GM21367 (cell line): ENCODE results near the gene SBK3.
"Not testable (repeated sequence)": the region's sequence is repeated elsewhere in the genome, so short reads cannot be mapped to it uniquely, and the experiment has no call there.

Experiments
- ATAC-seq: cut with Tn5 transposase; IDR thresholded peaks from one replicate; pipeline ENCODE4 v1.9.1; 2021; ENCODE audit not compliant: unreplicated experiment

SBK3 gene

DNA sequence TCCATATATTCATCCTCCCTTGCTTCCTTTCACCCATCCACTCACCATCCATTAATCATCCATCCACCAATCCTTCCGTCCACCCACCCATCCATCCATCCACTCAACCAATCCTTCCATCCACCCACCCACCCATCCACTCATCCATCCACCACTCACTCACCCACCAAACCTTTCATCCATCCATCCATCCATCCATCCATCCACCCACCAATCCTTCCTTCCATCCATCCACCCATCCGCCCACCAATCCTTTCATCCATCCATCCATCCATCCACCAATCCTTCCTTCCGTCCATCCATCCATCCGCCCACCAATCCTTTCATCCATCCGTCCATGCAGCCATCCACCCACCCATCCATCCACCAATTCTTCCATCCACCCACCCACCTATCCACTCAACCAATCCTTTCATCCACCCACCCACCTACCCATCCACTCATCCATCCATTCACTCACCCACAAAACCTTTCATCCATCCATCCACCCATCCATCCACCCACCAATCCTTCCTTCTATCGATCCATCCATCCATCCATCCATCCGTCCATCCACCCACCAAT is 3.0 kb downstream of the SBK3 start:
- ATAC-seq: no peak

DNA sequence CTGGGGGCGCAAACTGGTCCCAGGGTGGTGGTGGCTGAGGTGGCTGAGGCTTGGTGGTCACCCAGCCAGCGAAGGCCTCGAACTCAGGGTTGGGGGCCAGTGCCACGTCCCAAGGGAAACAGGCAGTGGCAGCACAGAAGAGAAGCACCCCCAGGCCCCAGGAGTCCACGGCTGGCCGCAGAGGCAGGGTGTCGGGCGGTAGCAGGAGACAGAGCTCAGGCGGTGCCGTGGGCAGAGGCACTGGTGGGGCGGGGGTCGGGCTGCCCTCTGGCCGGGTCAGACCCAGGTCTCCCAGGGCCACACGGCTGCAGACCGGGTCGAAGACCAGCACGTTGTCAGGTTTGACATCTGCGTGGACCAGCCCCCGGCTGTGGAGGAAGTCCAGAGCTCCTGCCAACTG is 4.3 kb downstream of the SBK3 start:
- ATAC-seq: no peak

DNA sequence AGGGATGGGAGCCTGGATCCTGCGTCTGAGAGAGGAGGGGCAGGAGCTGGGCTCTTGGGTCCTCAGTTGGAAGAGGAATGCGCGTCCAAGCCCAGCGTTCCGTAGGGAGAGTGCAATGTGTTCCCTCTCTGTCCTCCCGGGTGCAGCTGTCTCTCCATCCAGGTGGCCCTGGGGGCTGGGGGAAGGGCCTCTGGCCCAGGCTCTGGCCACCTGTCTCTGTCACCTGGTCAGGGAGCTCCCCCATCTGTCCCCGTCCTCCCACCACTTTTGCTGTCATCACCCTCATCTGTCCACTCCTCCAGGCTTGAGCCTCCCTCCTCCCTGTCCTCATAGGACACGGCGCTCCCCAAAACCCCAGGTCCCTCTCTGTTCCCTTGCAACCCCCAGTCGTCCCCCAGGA is 4.7 kb downstream of the SBK3 start:
- no peak for ATAC-seq

DNA sequence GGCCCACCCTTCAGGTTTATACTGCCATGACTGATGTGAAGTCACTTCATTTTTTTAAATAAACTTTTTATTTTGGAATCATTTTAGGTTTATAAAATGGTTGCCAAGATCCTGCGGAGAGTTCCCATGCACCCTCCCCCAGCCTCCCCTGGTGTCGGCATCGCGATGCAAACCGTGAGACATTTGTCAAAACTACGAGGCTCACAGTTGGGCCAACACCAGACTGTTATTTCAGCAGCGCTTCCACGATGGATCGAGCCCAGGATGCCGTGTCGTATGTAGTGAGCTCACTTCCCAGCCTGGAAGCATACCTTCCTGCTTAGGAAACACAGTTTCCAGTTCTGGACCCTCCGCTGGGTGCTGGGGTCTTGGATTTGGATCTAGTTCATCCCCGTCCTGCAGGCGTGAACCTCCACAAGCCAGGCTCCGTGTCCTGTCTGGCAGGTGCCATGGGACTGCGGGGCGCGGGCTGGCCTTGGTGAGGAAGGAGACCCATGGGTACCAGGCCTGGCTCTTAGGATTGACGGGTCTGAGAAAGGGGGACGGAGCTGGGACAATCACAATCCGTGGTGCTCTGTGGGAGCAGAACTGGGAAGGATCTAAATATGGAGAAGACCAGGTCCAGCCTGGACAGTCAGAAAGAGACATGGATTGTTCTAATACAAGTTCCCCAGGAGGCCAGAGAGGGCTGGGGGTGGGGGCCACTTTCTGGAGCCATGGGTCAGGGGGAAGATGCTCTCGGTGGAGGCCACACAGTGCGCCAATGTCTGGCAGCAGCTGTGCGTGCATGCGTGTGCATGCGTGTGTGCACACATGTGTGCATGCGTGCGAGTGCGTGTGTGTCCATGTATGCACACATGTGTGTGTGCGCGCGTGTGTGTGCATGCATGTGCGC is 6.0 kb downstream of the SBK3 start:
- no peak for ATAC-seq

DNA sequence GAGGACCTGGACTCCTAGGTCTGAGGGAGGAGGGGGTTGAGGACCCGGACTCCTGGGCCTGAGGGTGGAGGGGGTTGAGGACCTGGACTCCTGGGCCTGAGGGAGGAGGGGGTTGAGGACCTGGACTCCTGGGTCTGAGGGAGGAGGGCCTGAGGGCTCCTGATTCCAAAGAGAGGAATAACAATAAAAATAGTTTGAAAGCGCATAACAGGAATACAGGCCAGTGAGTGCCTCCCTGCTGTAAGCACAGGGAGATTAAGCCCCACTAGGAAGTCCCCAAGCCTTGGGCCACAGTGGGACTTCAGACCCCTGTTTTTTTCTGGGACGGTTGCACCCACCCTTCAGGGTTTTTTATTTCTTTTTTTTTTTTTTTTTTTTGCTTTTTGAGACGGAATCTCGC is 7.2 kb downstream of the SBK3 start:
- ATAC-seq: no peak

DNA sequence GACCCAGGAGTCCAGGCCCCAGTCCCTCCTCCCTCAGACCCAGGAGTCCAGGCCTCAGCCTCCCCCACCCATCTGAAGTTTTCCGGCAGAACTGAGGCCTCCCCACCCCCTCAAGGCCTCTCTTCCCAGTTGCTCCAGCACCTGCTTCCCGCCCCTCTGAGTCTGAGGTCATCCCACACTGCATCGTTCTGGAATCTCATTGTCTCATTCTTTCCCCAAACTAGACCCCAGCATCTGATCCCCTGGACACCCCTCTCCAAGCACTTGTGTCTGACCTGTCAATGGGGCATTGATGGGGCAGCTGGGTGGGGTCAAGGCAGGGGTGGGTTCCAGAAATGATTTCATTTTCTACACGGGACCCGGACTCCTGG is 7.6 kb downstream of the SBK3 start:
- ATAC-seq: no peak

DNA sequence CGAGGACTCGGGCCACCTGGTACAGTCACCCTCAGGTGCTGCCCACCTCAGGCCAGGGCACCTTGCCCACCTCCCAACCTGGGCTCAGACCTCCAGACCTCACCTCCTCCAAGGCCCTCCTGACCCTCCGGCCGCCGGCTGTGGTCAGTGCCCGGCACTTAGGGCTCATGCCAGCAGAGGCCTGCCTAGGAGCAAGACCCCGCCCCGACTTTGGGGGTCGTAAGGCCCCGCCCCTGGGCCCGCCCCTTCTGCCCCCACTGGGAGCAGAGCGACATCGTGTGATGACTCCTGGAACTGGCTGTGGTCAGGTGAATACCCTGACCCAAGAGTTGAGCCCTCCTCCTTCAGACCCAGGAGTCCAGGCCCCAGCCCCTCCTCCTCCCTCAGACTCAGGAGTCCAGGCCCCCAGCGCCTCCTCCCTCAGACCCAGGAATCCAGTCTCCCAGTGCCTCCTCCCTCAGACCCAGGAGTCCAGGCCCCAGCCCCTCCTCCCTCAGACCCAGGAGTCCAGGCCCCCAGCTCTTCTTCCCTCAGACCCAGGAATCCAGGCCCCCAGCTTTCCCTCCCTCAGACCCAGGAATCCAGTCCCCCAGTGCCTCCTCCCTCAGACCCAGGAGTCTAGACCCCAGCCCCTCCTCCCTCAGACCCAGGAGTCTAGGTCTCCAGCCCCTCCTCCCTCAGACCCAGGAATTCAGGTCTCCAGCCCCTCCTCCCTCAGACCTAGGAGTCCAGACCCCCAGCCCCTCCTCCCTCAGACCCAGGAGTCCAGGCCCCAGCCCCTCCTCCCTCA is 8.2 kb downstream of the SBK3 start, which contains the start of gene SBK2:
TSS of gene SBK2 (minus strand) at position 183 of the 790 bp plus-strand sequence. CDS start 839 bp downstream, outside the sequence.
- ATAC-seq: no peak

DNA sequence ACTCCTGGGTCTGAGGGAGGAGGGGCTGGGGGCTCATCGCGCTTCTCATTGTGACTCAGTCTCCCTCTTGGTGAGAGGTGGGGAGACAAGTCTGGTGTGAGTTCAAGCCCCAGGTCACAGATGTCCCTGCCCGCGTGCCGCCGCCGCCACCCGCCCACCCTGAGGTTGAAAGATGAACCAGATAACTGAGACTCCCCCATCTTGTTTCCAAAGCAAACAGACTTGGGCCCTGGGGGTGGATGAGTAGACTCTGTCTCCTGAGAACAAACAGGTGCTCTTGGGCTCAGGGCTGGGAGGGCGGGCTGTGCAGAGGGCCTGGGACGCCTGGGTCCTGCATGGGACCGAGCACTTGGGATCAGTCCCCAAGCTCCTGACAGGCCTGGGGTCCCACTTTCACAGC is 9.0 kb downstream of the SBK3 start:
- ATAC-seq: no peak

DNA sequence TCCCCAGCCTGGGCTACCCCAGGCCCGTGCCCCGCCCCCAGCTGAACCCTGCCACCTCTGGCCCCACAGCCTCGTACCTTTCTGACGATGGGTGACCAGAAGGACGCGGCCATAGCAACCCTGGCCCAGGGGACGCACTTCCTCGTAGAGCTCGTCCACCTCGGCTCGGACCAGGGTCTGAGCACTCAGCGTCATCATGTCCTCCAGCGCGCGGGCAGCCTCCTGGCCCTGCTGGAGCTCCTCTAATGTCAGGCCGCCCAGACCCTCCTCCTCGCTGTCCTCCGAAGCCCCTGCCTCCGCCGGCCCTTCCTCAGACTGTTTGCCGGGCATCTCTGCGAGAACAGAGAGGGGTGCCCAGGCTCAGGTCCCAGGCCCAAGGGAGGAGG is 9.4 kb downstream of the SBK3 start:
- no peak for ATAC-seq

DNA sequence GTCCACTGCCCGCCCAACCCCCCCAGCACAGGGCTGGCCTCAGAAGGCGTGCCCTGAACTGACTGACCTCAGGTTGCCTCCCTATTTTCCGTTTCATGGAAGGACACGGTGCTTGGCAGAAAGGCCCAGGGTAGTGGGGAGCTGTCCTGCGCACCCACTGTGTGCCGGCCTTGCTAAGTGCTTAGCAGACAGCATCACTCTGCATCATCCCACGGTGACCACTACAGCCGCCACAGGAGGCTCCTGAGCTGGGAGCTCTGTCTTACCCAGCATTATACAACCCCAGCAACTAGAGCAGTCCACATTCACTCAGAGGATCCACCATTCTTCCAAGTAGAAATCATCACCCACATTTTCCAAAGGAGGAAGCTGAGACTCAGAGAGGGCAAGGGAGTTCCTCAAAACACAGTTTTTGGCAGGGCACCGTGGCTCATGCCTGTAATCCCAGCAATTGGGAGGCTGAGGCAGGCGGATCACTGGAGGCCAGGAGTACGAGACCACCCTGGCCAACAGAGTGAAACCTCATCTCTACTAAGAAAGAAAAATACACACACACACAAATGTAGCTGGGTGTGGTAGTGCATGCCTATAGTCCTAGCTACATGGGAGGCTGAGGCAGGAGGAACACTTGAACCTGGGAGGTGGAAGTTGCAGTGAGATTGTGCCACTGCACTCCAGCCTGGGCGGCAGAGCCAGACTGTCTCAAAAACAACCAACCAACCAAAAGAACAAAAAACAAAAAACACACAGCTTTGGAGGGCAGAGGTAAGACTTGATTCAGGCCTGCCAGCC is 10.0 kb downstream of the SBK3 start:
- no peak for ATAC-seq

DNA sequence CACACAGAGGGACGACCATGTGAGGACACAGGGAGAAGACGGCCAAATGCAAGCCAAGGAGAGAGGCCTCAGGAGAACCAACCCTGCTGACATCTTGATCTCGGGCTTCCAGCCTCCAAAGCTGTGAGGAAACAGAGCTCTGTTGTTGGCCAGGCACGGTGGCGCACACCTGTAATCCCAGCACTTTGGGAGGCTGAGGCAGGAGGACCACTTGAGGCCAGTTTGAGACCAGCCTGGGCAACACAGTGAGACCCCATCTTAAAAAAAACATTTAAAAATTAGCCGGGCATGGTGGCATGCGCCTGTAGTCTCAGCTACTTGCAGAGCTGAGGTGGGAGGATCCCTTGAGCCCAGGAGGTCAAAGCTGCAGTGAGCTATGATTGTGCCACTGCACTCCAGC is 11.1 kb downstream of the SBK3 start:
- not testable (repeated sequence) for ATAC-seq

DNA sequence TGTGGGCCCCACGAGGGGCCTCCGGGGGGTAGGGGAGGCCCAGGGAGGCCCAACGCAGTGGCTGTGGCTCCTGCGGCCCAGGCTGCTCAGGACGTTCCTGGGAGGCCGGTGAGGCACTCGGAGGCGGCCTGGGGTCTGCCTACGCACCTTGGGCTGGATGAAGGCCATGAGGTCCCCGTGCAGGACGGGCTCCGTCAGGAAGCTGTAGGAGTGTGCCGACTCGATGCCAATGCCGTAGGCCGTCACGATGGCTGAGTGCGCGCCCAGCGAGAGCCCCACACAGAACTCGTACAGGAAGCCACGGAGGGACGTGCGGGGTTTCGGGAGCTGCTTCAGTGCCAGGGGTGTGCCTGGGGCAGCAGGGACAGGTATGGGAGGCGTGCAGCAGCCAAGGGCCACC is 14.3 kb downstream of the SBK3 start:
- no peak for ATAC-seq

DNA sequence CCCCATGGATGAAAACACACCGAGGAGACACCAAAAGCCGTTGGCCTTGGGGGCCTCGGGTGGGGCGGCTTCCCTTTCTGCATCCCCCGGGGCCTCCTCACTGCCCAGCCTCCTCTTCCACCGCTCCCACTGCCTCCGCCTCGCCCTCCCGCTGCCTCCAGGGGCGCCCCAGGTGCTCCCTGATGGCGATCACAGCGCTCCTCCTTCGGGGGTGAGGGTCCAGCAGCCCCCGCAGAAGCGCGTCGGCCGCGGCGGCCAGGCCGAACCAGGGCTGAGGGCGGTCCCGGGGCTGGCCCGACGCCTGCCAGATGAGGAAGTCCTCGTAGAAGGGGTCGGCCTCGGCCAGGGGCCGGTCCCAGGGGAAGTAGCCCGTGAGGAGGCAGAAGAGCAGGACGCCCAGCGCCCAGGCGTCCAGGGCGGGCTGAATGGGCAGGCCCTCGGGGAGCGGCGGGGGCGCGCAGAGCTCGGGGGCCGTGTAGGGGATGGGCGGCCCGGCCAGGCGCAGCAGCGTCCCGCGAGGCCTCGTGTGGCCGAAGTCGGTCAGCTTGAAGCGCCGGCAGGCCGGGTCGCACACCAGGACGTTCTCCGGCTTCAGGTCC is 15.6 kb downstream of the SBK3 start:
- no peak for ATAC-seq

DNA sequence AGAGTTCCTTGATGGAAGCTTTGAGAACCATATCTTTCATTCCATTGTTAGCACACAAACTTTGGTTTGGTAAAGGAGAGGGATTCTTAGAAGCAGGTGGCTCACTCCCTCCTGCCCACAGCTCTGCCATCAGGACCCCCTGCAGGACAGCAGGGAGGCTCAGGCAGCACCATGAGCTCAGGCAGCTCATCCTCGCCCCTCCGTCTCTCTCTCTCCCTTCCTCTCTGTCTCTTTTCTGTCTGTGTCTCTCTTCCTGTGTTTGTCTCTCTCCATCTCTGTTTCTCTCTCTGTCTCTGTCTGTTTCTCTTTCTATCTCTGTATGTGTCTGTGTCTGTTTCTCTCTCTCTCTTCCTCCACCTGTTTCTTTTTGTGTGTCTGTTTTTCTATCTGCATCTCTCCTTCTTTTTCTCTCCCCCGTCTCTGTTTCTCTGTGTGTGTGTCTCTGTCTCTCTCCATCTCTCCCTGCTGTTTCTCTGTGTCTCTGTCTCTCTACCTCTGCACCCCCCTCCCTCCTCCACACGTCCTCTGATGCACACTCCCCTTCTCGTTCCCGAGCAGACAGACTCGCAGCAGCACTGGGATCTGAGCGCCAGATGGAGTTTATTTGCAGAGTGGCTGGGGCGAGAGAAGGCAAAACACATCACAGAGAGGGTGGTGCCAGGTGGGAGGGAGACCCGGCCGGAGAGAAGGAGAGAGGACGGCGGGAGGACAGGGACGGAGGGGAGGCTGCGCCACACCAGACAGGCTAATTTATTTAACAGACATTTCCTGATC is 17.1 kb downstream of the SBK3 start:
- ATAC-seq: no peak

DNA sequence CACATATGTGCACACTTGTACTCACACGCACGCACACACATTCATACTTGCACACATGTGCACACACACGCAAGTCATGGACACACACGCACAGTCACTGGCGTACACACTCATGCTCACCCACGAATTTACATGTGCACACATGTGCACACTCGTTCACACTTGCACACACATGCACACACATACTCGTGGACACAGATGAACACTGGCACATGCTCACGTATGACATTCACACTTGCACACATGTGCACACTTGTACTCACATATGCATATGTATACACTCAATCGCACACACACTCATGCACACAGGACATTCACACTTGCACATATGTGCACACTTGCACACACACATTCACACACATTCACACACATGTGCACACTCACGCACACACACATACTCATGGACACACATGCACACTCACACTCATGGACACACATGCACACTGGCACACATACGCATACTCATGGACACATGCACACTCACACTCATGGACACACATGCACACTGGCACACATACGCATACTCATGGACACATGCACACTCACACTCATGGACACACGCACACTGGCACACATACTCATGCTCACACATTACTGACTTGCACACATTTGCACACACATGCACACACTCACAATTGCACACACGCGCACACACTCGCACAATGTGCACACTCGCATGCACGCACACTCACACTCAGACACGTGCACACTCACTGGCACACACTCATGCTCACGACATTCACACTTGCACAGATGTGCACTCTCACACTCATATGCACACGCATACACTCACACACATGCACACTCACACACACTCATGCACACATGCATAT is 17.9 kb downstream of the SBK3 start:
- ATAC-seq: no peak

DNA sequence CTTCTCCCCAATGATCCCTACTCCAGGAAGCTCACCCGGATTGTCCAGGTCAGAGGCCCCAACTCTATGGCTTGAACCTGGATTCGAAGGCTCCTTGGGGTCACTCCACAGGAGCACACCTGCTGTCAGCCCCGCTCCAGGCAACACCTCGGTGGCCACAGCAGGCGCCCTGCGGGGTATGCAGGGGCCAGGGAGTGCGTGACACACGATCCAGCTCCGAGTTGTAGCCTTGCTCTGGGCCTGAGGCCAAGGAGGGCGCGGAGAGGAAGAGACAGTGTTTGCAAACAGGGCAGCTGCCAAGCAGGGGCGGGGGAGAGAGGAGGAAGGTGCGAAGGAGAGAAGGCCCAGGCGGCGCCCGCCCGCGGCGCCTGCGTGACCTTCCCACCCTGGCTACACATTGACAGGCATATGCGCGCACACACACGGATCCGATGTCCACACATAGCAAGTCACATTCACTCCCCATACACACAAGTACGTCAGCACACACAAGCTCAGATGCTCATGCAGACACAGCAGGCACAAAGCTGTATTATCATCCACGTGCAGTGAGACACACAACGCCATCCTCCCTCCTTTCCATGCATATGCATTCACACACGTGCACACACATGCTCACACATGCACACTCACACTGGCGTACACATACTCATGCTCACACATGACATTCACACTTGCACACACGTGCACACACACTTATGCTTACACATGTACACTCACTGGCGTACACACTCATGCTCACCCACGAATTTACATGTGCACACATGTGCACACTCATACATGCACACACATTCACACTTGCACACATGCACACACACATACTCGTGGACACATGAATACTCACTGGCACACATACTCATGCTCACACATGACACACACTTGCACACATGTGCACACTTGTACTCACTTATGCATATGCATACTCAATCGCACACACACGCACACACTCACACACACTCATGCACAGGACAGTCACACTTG is 18.8 kb downstream of the SBK3 start:
- ATAC-seq: no peak

DNA sequence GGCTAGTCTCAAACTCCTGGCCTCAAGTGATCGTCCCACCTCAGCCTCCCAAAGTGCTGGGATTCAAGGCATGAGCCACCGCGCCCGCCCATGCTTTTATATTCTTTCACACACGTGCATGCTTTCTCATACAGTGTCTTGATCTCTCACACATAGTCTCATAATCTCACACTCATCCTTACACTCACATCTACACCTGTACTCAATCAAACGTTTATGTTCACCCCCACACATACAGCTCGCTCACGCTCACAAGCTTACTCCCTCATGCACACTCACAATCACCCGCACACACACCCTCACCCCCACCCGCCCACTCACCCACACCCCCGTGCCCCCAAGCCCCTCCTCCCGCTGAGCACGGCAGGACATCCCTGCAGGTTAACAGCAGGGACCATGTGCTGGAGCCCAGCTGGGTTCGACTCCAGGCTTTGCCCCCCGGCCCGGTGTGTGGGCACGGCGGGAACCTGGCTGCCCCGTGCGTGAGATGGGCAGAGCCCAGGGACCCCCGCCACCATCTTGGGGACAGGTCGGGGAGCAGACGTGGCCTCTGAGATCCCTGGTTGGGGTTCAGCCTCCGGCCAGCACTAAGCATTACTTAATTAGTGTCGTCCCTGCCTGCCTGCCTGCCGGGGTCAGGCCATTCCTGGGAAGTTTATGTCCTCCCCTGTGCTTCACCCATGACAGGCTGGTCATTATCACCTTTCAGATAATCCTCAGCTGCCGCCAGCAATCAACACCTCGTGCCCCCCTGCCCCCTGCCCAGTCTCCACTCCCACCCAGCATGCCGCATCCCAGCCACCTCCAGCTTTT is 19.8 kb downstream of the SBK3 start:
- no peak for ATAC-seq
